SK-N-MC (cell line): Measurements from ENCODE around the gene USP35.

Experiments
- EZH2 ChIP-seq: fragments of 200-600 bp; sonication (generic); IDR thresholded peaks from one replicate; pipeline ENCODE4 v1.6.1; 2017; ENCODE audit warnings: antibody characterized with exemption
- POLR2AphosphoS5 ChIP-seq: IDR thresholded peaks from 2 replicates; pipeline ENCODE4 v1.6.1; 2012; ENCODE audit warnings: mild to moderate bottlenecking, low read depth, low read length, borderline replicate concordance

DNA sequence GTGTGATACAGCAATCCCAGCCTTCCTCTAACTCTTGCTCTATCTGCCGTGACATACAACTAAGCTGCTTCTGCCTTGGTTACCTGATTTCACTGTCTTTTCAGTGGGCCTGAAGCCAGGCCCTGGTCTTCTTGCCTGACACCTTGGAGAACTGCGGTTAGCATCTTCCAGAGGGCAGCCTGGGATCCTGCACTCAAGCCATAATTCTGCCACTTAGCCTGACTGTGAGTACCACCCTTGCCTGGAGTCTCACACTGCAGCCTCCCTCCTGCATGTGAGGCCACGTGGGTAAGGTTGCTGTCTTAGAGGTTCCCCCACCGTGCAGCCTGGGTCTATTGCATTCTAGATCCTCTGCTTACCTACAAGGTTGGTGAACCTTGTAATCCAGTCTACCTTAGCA is 35.8 kb downstream of the USP35 start:
- TF ChIP-seq POLR2AphosphoS5 (no peak), EZH2 (no peak)
